HG02981 (cell line): ENCODE results near the gene SP5.
"Not testable (repeated sequence)": the region's sequence is repeated elsewhere in the genome, so short reads cannot be mapped to it uniquely, and the experiment has no call there.

Experiments used
- ATAC-seq: cut with Tn5 transposase; IDR thresholded peaks from one replicate; pipeline ENCODE4 v1.9.1; 2021; ENCODE audit warnings: mild to moderate bottlenecking, moderate library complexity; ENCODE audit not compliant: unreplicated experiment

The SP5 gene

DNA sequence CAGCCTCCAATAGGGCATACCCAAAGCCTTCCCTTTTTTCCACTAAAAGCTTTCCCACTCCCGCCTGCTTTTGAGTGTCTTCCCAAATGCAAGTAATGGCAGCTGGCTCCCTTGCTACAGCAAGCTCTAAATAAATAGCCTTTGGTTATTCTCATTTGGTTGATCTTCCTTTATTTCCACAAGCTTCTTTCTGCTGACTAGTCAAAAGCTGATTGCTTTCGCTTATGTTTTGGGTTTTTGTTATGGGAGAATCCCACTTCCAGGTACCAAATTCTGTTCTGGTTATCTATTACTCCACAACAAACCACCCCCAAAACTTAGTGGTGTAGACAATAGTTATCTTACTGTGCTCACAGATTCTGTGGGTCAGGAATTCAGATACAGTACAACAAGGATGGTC, 22.3 kb downstream of the SP5 start:
- ATAC-seq = no peak

DNA sequence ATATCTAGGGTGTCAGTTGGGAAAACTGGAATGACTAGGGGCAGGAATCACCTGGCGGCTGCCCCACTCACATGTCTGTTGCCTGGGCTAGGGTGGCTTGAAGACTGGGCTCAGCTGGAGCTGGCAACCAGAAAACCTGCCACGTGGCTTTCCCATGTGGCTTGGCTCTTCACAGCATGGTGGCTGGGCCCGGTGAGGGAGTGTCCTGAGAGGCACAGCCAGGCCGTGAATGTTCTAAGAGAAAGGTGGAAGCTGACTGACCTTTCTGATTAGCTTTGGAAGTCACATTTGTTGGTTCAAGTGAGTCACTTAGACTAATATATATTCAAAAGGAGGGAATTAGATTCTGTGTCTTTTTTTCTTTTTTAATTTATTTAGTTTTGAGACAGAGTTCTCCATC, 22.7 kb downstream of the SP5 start:
- no peak for ATAC-seq

DNA sequence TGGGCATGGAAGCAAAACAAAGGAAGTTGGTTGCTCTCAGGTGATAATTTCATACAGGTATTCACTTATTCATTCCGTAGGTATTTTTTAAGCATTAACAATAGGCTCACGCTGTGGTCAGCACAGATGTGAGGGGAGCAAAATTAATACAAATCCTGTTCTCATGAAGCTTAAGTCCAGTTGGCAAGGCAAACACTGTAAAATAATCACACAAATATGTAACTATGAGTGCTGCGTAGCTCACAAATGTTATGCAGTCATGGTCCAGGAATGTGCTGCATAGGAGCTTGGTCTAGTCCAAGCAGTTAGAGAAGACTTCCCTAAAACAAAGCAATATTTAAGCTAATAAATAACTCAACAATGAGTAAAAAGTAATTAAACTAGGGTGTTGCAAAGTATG, 23.9 kb downstream of the SP5 start:
- no peak for ATAC-seq

DNA sequence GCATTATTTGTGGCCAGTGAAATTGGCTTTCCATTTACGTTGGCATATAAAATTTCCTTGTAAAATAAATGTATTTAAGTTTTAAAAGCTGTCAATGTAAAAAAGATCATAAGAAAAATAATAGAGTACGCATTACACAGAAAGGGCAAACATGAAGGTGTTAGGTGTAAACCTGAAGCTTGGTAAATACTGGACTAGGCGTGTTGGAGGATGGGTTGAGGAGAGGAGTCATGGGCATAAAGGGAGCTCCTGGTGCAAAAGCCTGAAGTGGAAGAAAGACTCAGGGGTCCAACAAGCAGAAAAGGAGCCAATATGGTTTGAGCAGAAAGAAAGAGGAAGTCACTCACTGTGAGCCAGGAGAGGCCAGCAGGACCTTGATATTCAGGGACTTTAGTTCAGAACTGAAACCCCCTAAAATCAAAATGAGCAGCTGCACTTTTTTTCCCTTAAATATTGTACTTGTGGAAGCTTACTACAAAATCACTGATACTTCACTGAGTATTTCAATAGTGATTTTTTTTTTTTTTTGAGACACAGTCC, 24.4 kb downstream of the SP5 start:
- no peak for ATAC-seq

DNA sequence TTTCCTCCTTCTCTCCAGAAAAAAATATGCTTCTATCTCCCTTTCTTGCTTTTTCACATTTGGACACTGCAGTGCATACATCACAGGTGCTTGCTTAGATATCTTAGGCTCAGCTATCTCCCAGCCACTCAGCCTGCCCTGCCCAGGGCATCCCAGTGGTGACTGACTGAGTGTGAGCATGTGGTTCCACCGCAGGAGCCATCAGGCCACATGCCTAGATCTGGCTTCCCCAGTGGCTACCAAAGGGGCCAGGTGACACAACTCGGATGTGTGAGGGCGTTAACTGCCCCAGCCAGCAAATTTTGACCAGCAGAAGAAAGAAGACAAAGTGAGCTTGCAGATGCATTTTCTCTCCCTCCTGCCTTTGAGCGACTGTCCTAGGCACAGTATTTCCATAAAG, 25.5 kb downstream of the SP5 start:
- ATAC-seq = no peak

DNA sequence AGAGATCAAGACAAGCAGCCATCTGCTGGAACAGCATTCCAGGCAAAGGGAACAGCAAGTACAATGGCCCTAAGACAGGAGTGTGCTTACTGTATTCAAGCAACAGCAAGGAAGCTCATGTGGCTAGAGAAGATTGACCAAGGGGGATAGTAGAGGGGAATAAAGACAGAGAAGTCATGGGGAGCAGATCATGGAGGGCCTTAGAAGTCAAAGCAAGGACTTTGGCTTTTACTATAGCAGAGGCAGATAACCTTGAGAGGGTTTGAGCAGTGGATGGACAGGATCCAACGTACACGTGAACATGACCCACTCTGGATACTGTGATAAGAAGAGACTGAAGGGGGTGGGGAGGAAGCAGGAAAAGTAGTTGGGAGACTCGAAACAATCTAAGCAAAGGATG, 26.9 kb downstream of the SP5 start:
- ATAC-seq = no peak

DNA sequence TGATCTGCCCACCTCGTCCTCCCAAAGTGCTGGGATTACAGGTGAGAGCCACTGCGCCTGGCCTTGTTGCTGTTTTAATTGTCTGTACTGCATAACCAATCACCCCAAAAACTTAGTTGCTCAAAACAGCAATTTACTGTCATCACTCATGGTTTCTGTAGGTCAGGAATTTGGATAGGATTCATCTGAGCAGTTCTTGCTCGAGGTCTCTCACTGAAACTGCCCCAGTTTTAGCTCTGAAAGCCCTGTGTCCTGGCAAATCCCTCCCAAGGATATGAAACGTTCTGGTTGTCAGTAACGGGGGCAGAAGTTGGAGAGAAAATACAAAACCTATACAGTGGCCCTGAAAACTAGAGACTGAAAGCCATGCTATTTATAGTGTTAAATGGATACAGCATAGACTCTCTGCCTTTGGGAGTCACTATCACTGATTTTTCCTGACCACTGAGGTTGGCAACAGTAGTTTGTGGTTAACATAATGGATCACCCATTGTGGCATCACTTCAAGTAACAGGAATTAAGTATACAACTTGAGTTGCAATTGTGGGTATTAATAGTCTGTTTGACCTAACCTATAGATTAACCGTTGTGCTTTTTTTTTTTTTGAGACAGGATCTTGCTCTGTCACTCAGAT, 27.9 kb downstream of the SP5 start:
- no peak for ATAC-seq

DNA sequence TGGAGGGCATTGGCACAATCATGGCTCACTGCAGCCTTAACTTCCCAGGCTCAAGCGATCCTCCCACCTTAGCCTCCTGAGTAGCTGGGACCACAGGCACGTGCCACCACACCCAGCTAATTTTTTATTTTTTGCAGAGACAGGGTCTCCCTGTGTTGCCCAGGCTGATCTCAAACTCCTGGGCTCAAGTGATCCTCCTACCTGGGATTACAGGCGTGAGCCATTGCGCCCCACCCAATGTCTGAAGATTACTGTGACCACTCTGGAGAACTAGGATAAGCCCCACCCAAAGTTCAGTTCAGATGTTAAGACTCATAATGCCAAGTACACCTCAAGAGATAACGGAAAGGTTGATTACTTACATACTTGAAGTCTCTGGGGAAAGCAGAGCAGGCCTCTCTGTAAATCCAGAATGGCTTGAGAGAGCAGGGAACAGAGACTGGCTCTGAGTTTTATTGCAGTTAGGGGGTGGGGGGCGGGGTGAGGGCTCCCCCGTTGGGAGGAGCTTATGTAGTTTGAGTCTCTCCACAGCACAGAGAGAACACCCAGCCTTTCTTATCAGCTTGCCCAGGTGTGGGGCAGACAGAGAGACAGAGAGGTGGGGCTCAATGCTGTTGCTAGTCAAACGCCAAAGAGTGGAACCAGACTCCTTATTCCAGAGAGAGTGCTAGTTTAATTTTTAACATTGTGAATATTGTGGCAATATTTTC, 28.5 kb downstream of the SP5 start:
- ATAC-seq = no peak

DNA sequence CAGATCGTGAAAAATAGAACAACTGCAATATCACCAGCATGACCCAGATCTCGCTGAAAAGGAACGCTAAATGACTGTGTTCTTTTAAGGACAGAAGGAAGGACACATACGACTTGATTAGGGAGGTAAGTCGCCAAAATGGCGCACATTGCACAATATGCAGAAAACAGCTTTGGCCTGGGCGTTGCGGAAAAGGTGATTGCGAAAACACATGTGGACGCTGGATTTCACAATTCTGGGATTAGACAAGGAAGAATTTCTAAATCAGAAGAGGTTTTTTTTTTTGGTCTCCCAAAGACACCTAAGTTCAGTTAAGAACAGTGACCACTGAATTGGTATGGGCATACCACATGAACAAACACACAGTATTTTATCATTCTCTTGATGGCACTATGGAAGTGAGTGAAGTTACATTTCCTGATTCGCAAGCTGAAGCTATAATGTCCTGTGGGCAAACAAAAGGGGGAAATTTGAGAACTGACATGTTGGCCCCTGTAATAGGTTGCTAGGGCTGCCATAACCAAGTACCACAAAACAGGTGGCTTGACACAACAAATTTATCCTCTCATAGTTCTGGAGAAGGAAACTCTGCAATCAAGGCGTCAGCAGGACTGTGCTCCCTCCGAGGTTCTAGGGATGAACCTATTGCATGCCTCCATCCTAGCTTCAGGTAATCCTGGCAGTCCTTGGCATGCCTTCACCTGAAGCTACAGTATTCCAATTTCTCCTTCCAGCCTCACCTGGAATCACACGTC, 29.3 kb downstream of the SP5 start:
- no peak for ATAC-seq

DNA sequence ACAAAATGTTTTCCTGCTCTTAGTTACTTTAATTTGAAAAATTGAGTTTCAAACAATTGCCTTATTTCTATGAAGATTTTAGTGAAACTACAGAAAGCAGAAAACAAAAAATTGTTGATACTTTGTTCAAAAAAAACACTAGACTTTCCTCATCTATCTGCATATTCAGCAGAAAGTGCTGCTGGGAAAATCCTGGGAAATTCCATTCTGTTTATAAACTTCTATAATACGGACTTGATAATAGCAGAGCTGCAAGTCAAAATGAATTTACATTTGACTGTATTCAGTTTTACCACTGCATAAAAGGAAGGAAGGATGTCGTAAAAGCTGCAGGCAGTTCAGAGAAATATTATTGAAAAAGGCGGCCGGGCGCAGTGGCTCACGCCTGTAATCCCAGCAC, 30.2 kb downstream of the SP5 start:
- no peak for ATAC-seq

DNA sequence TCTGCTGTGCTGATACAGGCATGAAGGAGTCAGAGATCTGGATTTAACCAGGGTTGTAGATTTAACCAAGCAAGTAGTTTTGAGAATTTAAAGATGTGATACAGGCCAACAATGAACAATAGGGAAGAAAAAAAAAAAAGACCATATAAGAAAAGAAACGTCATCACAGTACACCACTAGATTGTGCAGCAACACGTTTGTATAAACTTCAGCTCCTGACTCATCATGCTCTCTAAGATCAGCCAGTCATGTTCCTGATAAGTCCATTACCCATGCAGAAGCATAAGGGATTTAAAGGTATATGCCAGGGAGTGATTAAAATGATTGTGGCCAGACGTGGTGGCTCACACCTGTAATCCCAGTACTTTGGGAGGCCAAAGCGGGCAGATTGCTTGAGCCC, 32.8 kb downstream of the SP5 start:
- ATAC-seq = no peak

DNA sequence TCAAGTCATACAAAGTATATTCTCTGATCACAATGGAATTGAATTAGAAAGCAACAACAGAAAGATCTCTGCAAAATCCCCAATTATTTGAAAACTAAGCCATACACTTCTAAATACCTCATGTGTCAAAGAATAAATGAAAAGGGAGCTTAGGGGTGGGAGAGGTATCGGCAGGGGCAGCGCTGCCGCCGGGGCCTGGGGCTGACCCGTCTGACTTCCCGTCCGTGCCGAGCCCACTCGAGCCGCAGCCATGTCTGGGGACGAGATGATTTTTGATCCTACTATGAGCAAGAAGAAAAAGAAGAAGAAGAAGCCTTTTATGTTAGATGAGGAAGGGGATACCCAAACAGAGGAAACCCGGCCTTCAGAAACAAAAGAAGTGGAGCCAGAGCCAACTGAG, 36.4 kb downstream of the SP5 start:
- ATAC-seq = not testable (repeated sequence)

DNA sequence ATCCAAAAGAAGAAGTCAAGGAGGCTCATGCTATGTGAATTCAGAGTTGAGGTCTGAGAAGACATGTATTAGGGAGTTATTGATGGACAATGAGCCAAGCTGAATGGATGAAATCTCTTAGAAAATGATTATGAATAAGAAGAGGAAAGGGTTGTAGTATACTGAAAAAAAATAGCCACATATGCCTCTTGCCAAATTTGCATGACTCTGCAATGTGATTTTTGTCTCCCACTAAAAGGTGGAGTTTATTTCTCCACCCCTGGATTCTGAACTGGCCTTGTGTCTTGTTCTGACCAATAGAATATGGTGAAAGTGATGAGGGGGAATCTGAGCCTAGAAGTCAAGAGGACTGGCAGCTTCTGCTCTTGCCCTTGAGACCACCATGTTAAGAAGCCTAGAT, 46.4 kb downstream of the SP5 start:
- no peak for ATAC-seq

DNA sequence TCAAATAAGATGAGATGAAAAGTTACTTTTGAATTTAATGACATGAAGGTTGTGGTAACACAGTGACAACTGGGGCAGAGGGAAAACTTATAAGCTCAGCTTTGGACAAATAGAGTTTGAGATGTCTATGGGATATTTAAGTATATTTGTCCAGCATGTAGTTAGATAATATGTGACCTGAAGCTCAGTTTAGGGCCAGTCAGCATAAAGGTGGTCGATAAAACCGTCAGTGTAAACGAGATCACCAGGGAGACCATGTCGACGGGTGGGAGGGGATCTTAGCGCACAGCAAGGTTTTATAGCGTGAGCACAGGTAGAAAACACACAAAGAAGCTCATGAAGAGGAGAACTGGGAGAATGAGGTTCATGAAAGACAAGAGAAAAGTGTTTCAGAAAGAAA, 47.6 kb downstream of the SP5 start:
- ATAC-seq = no peak

DNA sequence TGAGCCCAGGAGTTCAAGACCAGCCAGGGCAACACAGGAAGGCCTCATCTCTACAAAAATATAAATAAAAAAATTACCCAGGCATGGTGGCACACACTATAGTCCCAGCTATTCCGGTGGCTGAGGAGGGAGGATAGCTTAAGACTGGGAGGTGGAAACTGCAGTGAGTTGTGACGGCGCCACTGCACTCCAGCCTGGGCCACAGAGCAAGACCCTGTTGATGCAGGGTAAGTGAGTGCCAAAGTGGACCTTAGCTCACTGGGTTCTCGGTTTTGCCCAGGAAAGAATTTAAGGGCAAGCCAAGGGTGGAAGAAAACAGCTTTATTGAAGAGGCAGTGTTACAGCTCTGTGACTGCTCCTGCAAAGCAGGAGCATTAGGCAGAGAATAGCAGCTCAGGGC, 48.1 kb downstream of the SP5 start:
- ATAC-seq = no peak

DNA sequence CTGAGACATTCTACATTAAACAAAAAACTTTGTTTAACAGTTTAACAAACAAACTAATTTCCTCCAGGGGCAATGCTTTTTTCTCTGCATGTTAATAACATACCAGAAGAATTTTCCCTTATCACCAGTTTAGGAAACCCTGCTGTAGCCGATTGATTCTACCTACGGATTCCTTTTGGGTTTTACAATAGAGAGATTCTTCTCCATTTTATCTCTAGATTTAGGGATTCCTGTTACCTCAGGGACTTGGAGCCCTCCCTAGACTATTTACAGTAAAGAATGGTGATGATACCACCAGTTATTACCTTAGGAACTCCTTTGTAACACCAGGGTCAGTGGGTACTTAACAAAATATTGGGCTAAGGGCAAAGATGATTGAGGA, 49.7 kb downstream of the SP5 start:
- no peak for ATAC-seq

DNA sequence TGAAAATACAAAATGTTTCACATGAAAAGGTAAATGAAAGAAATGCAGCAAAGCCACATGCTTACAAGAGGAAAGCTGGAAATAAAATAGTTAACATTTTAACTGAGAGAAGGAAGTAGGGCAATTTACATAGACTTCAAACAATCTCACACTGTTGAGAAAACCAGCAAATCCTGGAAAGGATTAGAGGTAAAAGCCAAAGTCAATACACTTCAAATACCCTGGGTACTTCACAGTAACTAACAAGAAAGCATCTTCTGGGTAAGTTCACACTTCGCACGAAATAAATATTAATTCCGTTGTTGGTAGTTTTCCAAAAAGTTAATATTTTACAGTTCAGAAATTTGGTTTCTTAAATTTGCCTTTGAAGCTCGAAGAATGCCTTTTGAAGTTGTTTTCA, 51.6 kb downstream of the SP5 start:
- no peak for ATAC-seq
